Smooth muscle cell (in vitro differentiated cells): ENCODE results near the gene CXADR. TPM values are rescaled to one million over a fixed set of nuclear protein-coding genes. Genes with fewer than 3 reads are reported as not detected.

Source experiments
- DNase-seq: peaks from one replicate; lab custom pipeline; 2025; ENCODE audit not compliant: unreplicated experiment; lab: John Stamatoyannopoulos, UW
- H2AFZ ChIP-seq: fragments of 200-600 bp; sonication (generic); 2 replicates; pipeline ENCODE4 v1.6.0; 2016; ENCODE audit warnings: antibody characterized with exemption, low read depth, mild to moderate bottlenecking
- H3F3A ChIP-seq: fragments of 200-600 bp; sonication (generic); 2 replicates; pipeline ENCODE4 v1.6.0; 2017; ENCODE audit warnings: antibody characterized with exemption, low read depth
- H3K27ac ChIP-seq: fragments of 200-600 bp; sonication (generic); 2 replicates; pipeline ENCODE4 v1.5.1; 2016; ENCODE audit warnings: low read depth, mild to moderate bottlenecking
- H3K27me3 ChIP-seq: fragments of 200-600 bp; sonication (generic); 2 replicates; pipeline ENCODE4 v1.6.1; 2016; ENCODE audit warnings: low read depth, mild to moderate bottlenecking
- H3K36me3 ChIP-seq: fragments of 200-600 bp; sonication (generic); 2 replicates; pipeline ENCODE4 v1.5.1; 2016; ENCODE audit warnings: low read depth
- H3K4me1 ChIP-seq: fragments of 200-600 bp; sonication (generic); 2 replicates; pipeline ENCODE4 v1.5.1; 2016; ENCODE audit warnings: low read depth
- H3K4me2 ChIP-seq: fragments of 200-600 bp; sonication (generic); 2 replicates; pipeline ENCODE4 v1.6.0; 2016; ENCODE audit warnings: mild to moderate bottlenecking
- H3K4me3 ChIP-seq: fragments of 200-600 bp; sonication (generic); 2 replicates; pipeline ENCODE4 v1.5.1; 2016; ENCODE audit warnings: mild to moderate bottlenecking
- H3K79me2 ChIP-seq: fragments of 200-600 bp; sonication (generic); 2 replicates; pipeline ENCODE4 v1.6.0; 2016; ENCODE audit warnings: low read depth, mild to moderate bottlenecking
- H3K9ac ChIP-seq: fragments of 200-600 bp; sonication (generic); 2 replicates; pipeline ENCODE4 v1.6.0; 2016; ENCODE audit warnings: low read depth
- H3K9me3 ChIP-seq: fragments of 200-600 bp; sonication (generic); replicated peaks from 2 replicates; pipeline ENCODE4 v1.5.1; 2016; ENCODE audit warnings: low read depth
- H4K20me1 ChIP-seq: fragments of 200-600 bp; sonication (generic); 2 replicates; pipeline ENCODE4 v1.6.0; 2016; ENCODE audit warnings: low read depth
- CTCF ChIP-seq: fragments of 200-600 bp; sonication (generic); IDR thresholded peaks from 2 replicates; pipeline ENCODE4 v1.5.1; 2017; ENCODE audit warnings: borderline replicate concordance, mild to moderate bottlenecking, antibody characterized with exemption; ENCODE audit not compliant: insufficient read depth, poor library complexity, severe bottlenecking
- WGBS: methylation state at CpG from one replicate; pipeline ENCODE4 v1.1.7; 2016; ENCODE audit warnings: low lambda C conversion rate; 5-methylcytosine and 5-hydroxymethylcytosine counted together
- polyA plus RNA-seq: library from polyadenylated mRNA; unstranded; fragments of >200 nt; fragmentation: Nextera tagmentation; extraction: Ambion mirVana; gene quantifications from 2 replicates; pipeline ENCODE4 v1.2.1, GENCODE V29; 2016
- total RNA-seq: library from RNA; depleted of rRNA; stranded (reverse); fragments of >200 nt; gene quantifications from 2 replicates; pipeline ENCODE4 v1.2.3, GENCODE V29; 2014

The CXADR gene
- total and polyA plus RNA-seq, 2 experiments from 2014 or later = 19.5 to 42.0 TPM

- peak overlapping the region; percentile 99 for H3K27ac ChIP-seq
Observed at GRCh38 chr21:17609681-17610080, 96.8 kb downstream of the CXADR start.

DNA sequence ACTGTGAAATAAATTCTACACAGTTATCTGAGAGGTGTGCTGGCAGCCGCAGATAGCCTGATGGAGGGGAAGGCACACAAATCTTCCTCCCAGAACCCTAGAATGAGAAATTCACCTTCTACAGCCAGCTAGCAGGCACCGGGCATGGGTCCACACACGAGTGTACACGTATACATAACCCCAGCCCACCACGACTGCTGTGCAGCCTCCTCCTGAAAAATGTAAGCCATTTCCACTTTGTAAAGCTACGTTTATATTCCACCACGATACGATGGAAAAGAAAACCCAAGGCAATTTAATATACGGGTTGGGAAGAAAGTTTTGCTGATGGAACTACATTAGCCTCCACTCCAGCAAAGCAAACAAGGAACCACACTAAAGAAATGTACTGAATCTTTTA is 98.1 kb downstream of the CXADR start:
- H2AFZ ChIP-seq = peak overlapping the region; percentile 85

More at GRCh38 chr21:17609681-17610080, 96.8 kb downstream of the CXADR start:
- Histone ChIP-seq H4K20me1 (peaks cover 56% of the 10 kb centered on the region), H3K36me3 (no peaks in the 10 kb centered on the region), H3K9me3 (no peaks in the 10 kb centered on the region), H3K79me2 (peaks cover 66% of the 10 kb centered on the region), H2AFZ (no peak overlapping the region), H3F3A (peaks cover 16% of the 10 kb centered on the region), H3K4me1 (peaks cover 11% of the 10 kb centered on the region), H3K4me3 (no peak overlapping the region), H3K4me2 (peak overlapping the region; percentile 97), H3K9ac (no peak overlapping the region), H3K27me3 (no peaks in the 10 kb centered on the region)
- WGBS = 99% methylated on average over 2 of the region's 2 CpGs
- DNase-seq = no peak
- no peak for TF ChIP-seq CTCF

DNA sequence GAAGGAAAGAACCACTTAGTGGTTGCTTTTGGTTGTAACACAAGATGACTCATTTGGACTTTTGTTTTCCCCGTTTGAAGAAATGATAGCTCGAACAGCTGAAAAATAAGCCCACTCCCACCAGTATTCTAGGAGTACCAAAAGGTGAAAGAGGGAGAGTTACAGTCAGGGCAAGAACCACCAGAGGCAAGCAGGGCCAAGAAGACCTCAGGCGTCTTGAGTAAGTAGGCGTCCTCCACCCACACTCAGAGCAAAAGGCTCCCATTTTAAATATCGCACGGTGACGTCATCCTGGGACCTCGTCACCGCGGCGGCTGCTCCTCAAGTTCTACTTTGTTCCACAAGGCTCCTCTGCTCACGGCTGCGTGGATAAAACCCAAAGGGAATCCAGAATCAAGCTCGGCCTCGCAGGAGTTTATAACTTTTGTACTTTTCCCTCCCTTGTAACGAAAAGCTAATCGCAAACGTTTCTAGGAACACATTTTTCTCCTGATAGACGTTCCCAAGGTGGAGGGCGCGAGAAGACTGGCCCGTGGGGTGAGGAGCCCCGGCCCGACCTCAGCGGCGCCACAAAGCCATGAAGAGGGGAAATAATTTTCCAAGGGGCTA is 98.7 kb downstream of the CXADR start:
- Histone ChIP-seq H4K20me1 (peaks cover 44% of the 10 kb centered on the region), H3K4me3 (peak overlapping the region; percentile 91), H3K4me1 (peaks cover 11% of the 10 kb centered on the region), H3K27me3 (no peaks in the 10 kb centered on the region), H2AFZ (peak overlapping the region; percentile 85), H3K27ac (peak overlapping the region; percentile 99), H3K9ac (peak overlapping the region; percentile 99), H3F3A (peaks cover 16% of the 10 kb centered on the region), H3K79me2 (peaks cover 48% of the 10 kb centered on the region), H3K4me2 (peak overlapping the region; percentile 97), H3K36me3 (no peaks in the 10 kb centered on the region), H3K9me3 (no peaks in the 10 kb centered on the region)
- TF ChIP-seq CTCF = no peak
- WGBS = under 1% methylated on average over 26 of the region's 26 CpGs
- DNase-seq = peak; percentile 46

More for the DNA sequence above, 98.1 kb downstream of the CXADR start:
- Histone ChIP-seq H3K79me2 (peaks cover 54% of the 10 kb centered on the region), H3K9me3 (no peaks in the 10 kb centered on the region), H3K27ac (peak overlapping the region; percentile 99), H4K20me1 (peaks cover 45% of the 10 kb centered on the region), H3K9ac (peak overlapping the region; percentile 99), H3K4me2 (peak overlapping the region; percentile 97), H3K36me3 (no peaks in the 10 kb centered on the region), H3K27me3 (no peaks in the 10 kb centered on the region), H3K4me3 (peak overlapping the region; percentile 91), H3F3A (peaks cover 16% of the 10 kb centered on the region), H3K4me1 (peaks cover 11% of the 10 kb centered on the region)
- 39% methylated on average over 9 of the region's 9 CpGs for WGBS
- TF ChIP-seq CTCF = no peak
- no peak for DNase-seq

DNA sequence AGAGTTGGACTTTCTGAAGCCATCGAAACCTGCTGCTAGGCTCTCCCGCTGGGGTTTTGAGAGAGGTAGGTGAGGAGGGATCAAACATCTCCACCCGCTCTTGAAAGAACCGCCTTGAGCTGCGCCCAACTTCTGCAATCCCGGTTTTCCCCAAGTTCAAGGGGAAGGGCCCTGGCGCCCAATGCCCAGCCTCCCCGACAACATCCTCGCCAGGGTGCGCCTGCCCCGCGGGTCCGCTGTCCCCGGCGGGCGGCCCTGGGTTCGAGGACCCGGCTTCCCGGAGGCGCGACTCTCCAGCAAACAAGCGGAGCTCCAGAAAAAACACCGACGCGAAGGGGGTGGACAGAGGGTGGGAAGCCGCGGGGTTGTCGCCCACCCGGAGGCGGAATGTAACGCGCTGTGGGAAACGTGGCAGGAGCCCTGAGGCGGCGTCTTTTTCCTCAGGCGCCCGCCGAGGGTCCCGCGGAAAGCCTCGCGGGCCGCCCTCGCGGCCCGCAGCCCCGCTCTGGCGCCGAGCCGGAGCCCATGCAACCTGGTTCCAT is 99.3 kb downstream of the CXADR start:
- peak overlapping the region; percentile 99 for H3K9ac ChIP-seq
- no peaks in the 10 kb centered on the region for H3K27me3 ChIP-seq
- peaks cover 40% of the 10 kb centered on the region for H4K20me1 ChIP-seq
- H3K79me2 ChIP-seq = peaks cover 42% of the 10 kb centered on the region
- peak overlapping the region; percentile 99 for H3K27ac ChIP-seq
- H3K9me3 ChIP-seq = no peaks in the 10 kb centered on the region
- H3K36me3 ChIP-seq = no peaks in the 10 kb centered on the region
- TF ChIP-seq CTCF = no peak
- DNase-seq = peak; percentile 46
- H2AFZ ChIP-seq = peak overlapping the region; percentile 85
- peaks cover 9% of the 10 kb centered on the region for H3K4me1 ChIP-seq
- H3F3A ChIP-seq = peaks cover 16% of the 10 kb centered on the region
- 1% methylated on average over 43 of the region's 50 CpGs for WGBS
- peak overlapping the region; percentile 91 for H3K4me3 ChIP-seq
- peak overlapping the region; percentile 97 for H3K4me2 ChIP-seq
